PFSK-1 (cell line): ENCODE measurements around the gene CES1.

Experiments
- FOXP2 ChIP-seq: optimal IDR thresholded peaks from 2 replicates; pipeline ENCODE3; 2011; ENCODE audit warnings: borderline replicate concordance, control low read depth, inconsistent platforms; ENCODE audit not compliant: insufficient read depth; ENCODE audit errors: extremely low read length, extremely low read depth
- POLR2AphosphoS5 ChIP-seq: IDR thresholded peaks from 2 replicates; pipeline ENCODE4 v1.6.1; 2012; ENCODE audit warnings: low read depth, mild to moderate bottlenecking, control low read depth, low read length, moderate library complexity
- REST ChIP-seq, 2 experiments: IDR thresholded peaks; 2 replicates each; pipeline versions ENCODE4 v1.6.1 to v1.8.0; 2011 to 2012; ENCODE audit warnings: low read depth in 2 of 2, low read length in 2 of 2, control low read depth in 1 of 2, inconsistent platforms in 1 of 2, mild to moderate bottlenecking in 1 of 2, moderate library complexity in 1 of 2; ENCODE audit not compliant: insufficient read depth in 1 of 2
- SIN3A ChIP-seq: IDR thresholded peaks from 2 replicates; pipeline ENCODE4 v1.6.1; 2012; ENCODE audit warnings: mild to moderate bottlenecking, low read length, moderate library complexity, borderline replicate concordance; ENCODE audit not compliant: insufficient read depth
- TAF1 ChIP-seq: IDR thresholded peaks from 2 replicates; pipeline ENCODE4 v1.6.1; 2012; ENCODE audit warnings: low read length, control low read depth, borderline replicate concordance; ENCODE audit not compliant: insufficient read depth

CES1 gene

GRCh38 chr16:55871411-55872038, 38.6 kb upstream of the CES1 start:
- TF ChIP-seq SIN3A (no peak), TAF1 (no peak), REST (IDR thresholded peaks at IDR 0.05; ENCODE audit: insufficient read depth in 1 of 2, low read depth in 2 of 2, low read length in 2 of 2) (no peak), POLR2AphosphoS5 (no peak), FOXP2 (no peak)

GRCh38 chr16:55868980-55869379, 36.1 kb upstream of the CES1 start:
- TF ChIP-seq FOXP2 (no peak), SIN3A (no peak), POLR2AphosphoS5 (no peak), TAF1 (no peak), REST (IDR thresholded peaks at IDR 0.05; ENCODE audit: insufficient read depth in 1 of 2, low read depth in 2 of 2, low read length in 2 of 2) (no peak)

GRCh38 chr16:55868137-55868536, 35.2 kb upstream of the CES1 start:
- TF ChIP-seq REST (IDR thresholded peaks at IDR 0.05; ENCODE audit: insufficient read depth in 1 of 2, low read depth in 2 of 2, low read length in 2 of 2) (no peak), SIN3A (no peak), POLR2AphosphoS5 (no peak), FOXP2 (no peak), TAF1 (no peak)

GRCh38 chr16:55861288-55861687, 28.4 kb upstream of the CES1 start:
- no peak for TF ChIP-seq POLR2AphosphoS5
- TF ChIP-seq TAF1, result no peak
- no peak for TF ChIP-seq SIN3A
- no peak for TF ChIP-seq FOXP2
- no peak for TF ChIP-seq REST (IDR thresholded peaks at IDR 0.05; ENCODE audit: insufficient read depth in 1 of 2, low read depth in 2 of 2, low read length in 2 of 2)

GRCh38 chr16:55856950-55857349, 24.1 kb upstream of the CES1 start:
- TF ChIP-seq SIN3A (no peak), REST (IDR thresholded peaks at IDR 0.05; ENCODE audit: insufficient read depth in 1 of 2, low read depth in 2 of 2, low read length in 2 of 2) (no peak), FOXP2 (no peak), TAF1 (no peak)
